ENCODE data around the gene LGALS9B. TPM values are rescaled to one million over a fixed set of nuclear protein-coding genes. Genes with fewer than 3 reads are reported as not detected.
"Not testable (repeated sequence)": the region's sequence is repeated elsewhere in the genome, so short reads cannot be mapped to it uniquely, and the experiment has no call there.

LGALS9B gene
- total RNA-seq, 1 experiment from 2014 or later: 0.20 TPM

DNA sequence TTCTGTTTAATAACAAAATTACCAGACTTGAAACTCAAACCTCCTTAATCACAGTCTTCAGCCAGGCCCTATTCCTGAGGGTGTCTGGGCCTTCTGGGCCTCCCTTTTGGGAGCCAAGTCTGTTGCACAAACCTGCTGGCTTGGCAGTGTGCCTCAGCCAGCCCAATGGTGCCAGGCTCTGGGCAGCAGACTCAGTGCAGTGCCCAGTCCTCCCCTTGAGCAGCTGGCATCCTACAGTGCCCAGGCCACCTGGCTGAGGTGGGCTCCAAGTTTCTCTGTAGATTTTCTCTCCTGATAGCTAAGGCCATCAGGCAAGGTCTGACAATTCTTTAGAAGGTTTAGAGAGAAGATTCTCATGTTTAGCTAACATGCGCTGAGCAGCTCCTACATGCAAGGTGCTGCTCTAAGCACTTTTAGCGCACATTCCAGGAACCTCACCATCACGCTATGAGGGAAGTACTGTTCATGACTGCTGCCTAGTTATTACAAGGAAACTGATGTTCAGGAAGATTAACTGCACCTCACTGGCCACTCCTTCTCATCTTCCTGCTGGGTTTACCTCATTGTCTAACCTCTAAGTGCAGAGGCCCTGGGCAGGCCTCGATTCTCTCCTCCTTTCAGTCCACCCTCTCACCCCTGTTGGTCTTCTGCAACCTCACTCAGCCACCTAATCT lies 10.2 kb upstream of the LGALS9B start:
- H3K9ac ChIP-seq (ENCODE audit: low read length); H4K20me1 ChIP-seq (ENCODE audit: insufficient read depth); H3K4me3 ChIP-seq (replicated peaks in 1 of 2; ENCODE audit: low read depth in 1 of 2, low read length in 2 of 2); H3K79me2 ChIP-seq (ENCODE audit: insufficient read depth, low read length); BruUV-seq (replicated peaks); H3K9me3 ChIP-seq (ENCODE audit: control insufficient read depth in 1 of 2, insufficient read depth in 1 of 2, low read depth in 1 of 2, low read length in 2 of 2); H3K36me3 ChIP-seq (ENCODE audit: control insufficient read depth in 1 of 2, insufficient read depth in 2 of 2, low read length in 2 of 2); H2AFZ ChIP-seq (ENCODE audit: low read depth, low read length, poor library complexity, severe bottlenecking); intact Hi-C loops (cut with micrococcal nuclease); H3K4me2 ChIP-seq (ENCODE audit: low read length); CTCF ChIA-PET; DNase-seq (ENCODE audit: low read depth, low spot score); POLR2A ChIA-PET; H3K9me2 ChIP-seq (ENCODE audit: insufficient read depth); H3K27ac ChIP-seq (ENCODE audit: low read depth, low read length); ATAC-seq; RAD21 ChIA-PET (ENCODE audit: low non-redundant PET in 1 of 2, low total read pairs in 2 of 2, uncharacterized antibody in 2 of 2, unreplicated experiment in 2 of 2); H3K27me3 ChIP-seq (ENCODE audit: insufficient read depth, low read length); H3K4me1 ChIP-seq (ENCODE audit: control insufficient read depth in 1 of 2, insufficient read depth in 2 of 2, low read length in 2 of 2): not testable (repeated sequence)

DNA sequence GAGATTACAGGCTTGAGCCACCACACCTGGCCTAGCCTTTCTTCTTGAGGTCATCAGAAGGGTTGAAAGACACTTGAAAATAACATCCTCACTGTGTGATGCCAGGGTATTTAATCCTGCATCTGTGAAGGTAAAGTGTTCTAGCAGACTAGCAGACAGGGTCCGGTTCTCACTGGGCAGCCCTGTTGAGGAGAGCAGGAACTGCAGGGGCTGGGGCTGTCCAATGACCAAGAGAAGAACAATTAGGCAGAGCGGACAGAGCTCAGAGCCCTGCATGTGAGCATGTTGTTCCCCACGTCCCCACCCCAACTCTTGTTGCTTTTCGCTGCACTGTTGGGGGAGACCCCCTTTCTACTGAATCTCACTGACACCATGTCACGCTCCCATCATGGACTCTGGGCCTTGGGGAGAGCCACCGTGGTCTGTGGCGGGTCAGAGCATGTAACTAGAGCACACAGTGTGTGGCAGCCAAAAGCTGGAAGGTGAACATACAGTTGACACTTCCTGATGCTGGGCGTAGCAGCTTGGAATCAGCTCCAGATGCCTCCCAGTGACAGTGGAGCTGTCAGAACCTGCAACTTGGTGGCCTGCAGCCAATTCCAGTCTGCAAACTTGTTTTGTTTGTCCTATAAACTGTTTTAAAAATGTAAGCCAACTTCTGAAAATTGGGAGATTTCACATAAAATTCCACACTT lies 7.9 kb upstream of the LGALS9B start:
- H2AFZ ChIP-seq (ENCODE audit: low read depth, low read length, poor library complexity, severe bottlenecking); H3K4me3 ChIP-seq (replicated peaks in 1 of 2; ENCODE audit: low read depth in 1 of 2, low read length in 2 of 2); H3K27ac ChIP-seq (ENCODE audit: low read depth, low read length); H3K36me3 ChIP-seq (ENCODE audit: control insufficient read depth in 1 of 2, insufficient read depth in 2 of 2, low read length in 2 of 2); H3K27me3 ChIP-seq (ENCODE audit: insufficient read depth, low read length); H3K9ac ChIP-seq (ENCODE audit: low read length); H3K9me3 ChIP-seq (ENCODE audit: control insufficient read depth in 1 of 2, insufficient read depth in 1 of 2, low read depth in 1 of 2, low read length in 2 of 2); H4K20me1 ChIP-seq (ENCODE audit: insufficient read depth); H3K79me2 ChIP-seq (ENCODE audit: insufficient read depth, low read length); ATAC-seq; BruUV-seq (replicated peaks); CTCF ChIA-PET; H3K4me2 ChIP-seq (ENCODE audit: low read length); H3K4me1 ChIP-seq (ENCODE audit: control insufficient read depth in 1 of 2, insufficient read depth in 2 of 2, low read length in 2 of 2); intact Hi-C loops (cut with micrococcal nuclease); RAD21 ChIA-PET (ENCODE audit: low non-redundant PET in 1 of 2, low total read pairs in 2 of 2, uncharacterized antibody in 2 of 2, unreplicated experiment in 2 of 2); DNase-seq (ENCODE audit: low read depth, low spot score); H3K9me2 ChIP-seq (ENCODE audit: insufficient read depth); POLR2A ChIA-PET: not testable (repeated sequence)

DNA sequence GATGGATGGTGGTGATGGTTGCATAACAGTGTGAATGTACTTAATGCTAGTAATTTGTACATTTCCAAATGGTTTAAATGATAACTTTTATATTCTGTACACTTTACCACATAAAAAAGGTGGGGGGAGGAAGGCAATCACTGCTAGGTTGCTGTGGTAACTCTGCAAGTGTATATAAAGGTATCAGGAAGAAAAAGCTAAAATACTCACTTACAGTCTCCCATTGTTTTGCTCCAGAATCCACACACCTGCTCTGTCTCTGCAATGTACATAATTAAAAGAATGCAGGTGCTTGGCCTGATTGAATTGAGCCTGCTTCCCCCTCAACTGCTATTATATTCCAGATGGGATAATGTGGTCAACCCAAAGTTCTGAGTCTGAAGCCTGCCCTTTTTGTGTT lies 6.7 kb upstream of the LGALS9B start:
- POLR2A ChIA-PET; H3K4me2 ChIP-seq (ENCODE audit: low read length); ATAC-seq; RAD21 ChIA-PET (ENCODE audit: low non-redundant PET in 1 of 2, low total read pairs in 2 of 2, uncharacterized antibody in 2 of 2, unreplicated experiment in 2 of 2); intact Hi-C loops (cut with micrococcal nuclease); H2AFZ ChIP-seq (ENCODE audit: low read depth, low read length, poor library complexity, severe bottlenecking); H3K9ac ChIP-seq (ENCODE audit: low read length); H3K36me3 ChIP-seq (ENCODE audit: control insufficient read depth in 1 of 2, insufficient read depth in 2 of 2, low read length in 2 of 2); H4K20me1 ChIP-seq (ENCODE audit: insufficient read depth); CTCF ChIA-PET; H3K9me2 ChIP-seq (ENCODE audit: insufficient read depth); H3K9me3 ChIP-seq (ENCODE audit: control insufficient read depth in 1 of 2, insufficient read depth in 1 of 2, low read depth in 1 of 2, low read length in 2 of 2); H3K4me1 ChIP-seq (ENCODE audit: control insufficient read depth in 1 of 2, insufficient read depth in 2 of 2, low read length in 2 of 2); H3K27me3 ChIP-seq (ENCODE audit: insufficient read depth, low read length); H3K27ac ChIP-seq (ENCODE audit: low read depth, low read length); DNase-seq (ENCODE audit: low read depth, low spot score); BruUV-seq (replicated peaks); H3K4me3 ChIP-seq (replicated peaks in 1 of 2; ENCODE audit: low read depth in 1 of 2, low read length in 2 of 2); H3K79me2 ChIP-seq (ENCODE audit: insufficient read depth, low read length): not testable (repeated sequence)

DNA sequence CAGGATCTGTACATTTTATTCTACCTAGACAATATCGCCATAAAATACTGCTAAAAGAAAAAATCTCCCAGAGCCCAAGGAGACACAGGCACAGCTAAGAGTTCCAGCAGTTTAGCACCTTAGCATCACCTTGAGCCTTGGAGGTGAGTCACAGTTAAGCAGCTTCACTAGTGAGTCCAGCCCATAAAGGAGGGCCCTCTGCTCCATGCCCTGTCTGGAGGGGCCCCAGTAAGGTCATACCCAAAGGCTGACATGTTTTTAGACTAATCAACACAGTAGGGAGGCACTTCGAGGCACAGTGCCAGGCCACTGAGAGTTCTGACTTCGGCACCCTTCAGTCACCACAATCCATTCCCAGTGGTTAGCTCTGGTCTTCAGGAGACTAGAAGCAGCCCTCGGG lies 2.6 kb upstream of the LGALS9B start:
- ATAC-seq: peak; percentile 73
- H3K9me2 ChIP-seq (ENCODE audit: insufficient read depth); H2AFZ ChIP-seq (ENCODE audit: low read depth, low read length, poor library complexity, severe bottlenecking); DNase-seq (ENCODE audit: low read depth, low spot score); intact Hi-C loops (cut with micrococcal nuclease); BruUV-seq (replicated peaks); H3K27ac ChIP-seq (ENCODE audit: low read depth, low read length); H3K9me3 ChIP-seq (ENCODE audit: control insufficient read depth in 1 of 2, insufficient read depth in 1 of 2, low read depth in 1 of 2, low read length in 2 of 2); CTCF ChIA-PET; H3K4me1 ChIP-seq (ENCODE audit: control insufficient read depth in 1 of 2, insufficient read depth in 2 of 2, low read length in 2 of 2); H3K4me3 ChIP-seq (replicated peaks in 1 of 2; ENCODE audit: low read depth in 1 of 2, low read length in 2 of 2); H3K79me2 ChIP-seq (ENCODE audit: insufficient read depth, low read length); H4K20me1 ChIP-seq (ENCODE audit: insufficient read depth); H3K36me3 ChIP-seq (ENCODE audit: control insufficient read depth in 1 of 2, insufficient read depth in 2 of 2, low read length in 2 of 2); RAD21 ChIA-PET (ENCODE audit: low non-redundant PET in 1 of 2, low total read pairs in 2 of 2, uncharacterized antibody in 2 of 2, unreplicated experiment in 2 of 2); POLR2A ChIA-PET; H3K4me2 ChIP-seq (ENCODE audit: low read length); H3K9ac ChIP-seq (ENCODE audit: low read length); H3K27me3 ChIP-seq (ENCODE audit: insufficient read depth, low read length): not testable (repeated sequence)

Measured in HCT116 (cell line).